ENCODE data around the gene KIRREL1.

- TF ChIP-seq CTCF (IDR thresholded peaks at IDR 0.05): no peak
- no peak for TF ChIP-seq EP300 (IDR thresholded peaks at IDR 0.05)
These were observed 26.9 kb downstream of the KIRREL1 start for GRCh38 chr1:158020259-158020885.

Data from esophagus muscularis mucosa (tissue), 3 donors.